ENCODE measurements around the gene ZFP36L1. TPM values are rescaled to one million over a fixed set of nuclear protein-coding genes. Genes with fewer than 3 reads are reported as not detected.

The ZFP36L1 gene
- total and polyA plus RNA-seq, 2 of the 13 experiments (the other 11 are each of a cell fraction or from before 2014, with no cell fraction given): 7.4 to 10.2 TPM

DNA sequence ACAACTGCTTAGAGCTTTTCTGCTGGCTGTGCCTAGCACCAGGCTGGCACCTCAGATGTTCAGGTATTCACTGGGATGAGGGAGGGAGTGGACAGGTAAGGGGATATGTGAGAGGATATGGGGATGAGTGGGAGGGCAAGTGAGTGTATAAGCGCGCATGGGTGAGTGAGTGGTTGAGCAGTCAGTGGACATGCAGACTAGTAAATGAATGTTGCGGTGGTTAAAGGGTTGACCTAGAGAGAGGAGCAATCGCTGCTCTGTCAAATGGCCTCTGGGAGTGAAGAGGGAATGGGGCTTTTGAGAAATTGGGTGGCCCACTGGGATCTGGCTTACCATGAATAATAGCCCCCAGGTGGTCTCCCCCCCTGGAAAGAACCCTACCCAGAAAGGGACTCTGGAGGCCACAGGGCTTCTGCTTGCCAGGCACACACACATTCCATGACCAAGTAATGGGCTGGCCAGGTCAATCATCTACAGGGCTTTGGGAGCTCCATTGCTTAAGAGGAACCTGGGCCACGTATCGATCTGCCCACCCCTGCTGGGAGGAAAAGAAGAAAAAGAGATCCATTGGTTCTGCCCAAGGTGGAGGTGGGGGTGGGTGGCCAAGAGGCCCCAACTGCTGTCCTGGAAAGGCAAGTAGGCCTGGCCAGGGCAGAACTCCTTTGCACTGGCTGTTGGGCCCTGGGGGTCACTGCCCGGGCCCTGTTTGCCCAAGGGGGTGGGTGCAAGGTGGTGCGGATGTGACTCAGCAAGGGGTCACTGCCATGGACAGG, 30.8 kb upstream of the ZFP36L1 start (continued):
- TF ChIP-seq, protein P1, sequence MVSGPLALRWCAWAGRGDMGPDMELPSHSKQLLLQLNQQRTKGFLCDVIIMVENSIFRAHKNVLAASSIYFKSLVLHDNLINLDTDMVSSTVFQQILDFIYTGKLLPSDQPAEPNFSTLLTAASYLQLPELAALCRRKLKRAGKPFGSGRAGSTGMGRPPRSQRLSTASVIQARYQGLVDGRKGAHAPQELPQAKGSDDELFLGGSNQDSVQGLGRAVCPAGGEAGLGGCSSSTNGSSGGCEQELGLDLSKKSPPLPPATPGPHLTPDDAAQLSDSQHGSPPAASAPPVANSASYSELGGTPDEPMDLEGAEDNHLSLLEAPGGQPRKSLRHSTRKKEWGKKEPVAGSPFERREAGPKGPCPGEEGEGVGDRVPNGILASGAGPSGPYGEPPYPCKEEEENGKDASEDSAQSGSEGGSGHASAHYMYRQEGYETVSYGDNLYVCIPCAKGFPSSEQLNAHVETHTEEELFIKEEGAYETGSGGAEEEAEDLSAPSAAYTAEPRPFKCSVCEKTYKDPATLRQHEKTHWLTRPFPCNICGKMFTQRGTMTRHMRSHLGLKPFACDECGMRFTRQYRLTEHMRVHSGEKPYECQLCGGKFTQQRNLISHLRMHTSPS (CRISPR knock-in tag; IDR thresholded peaks at IDR 0.05; ENCODE audit: low read depth): peak; percentile 89; the same call in 1 of the 2 replicates
- peak; percentile 97 for TF ChIP-seq RARA (CRISPR knock-in tag; IDR thresholded peaks at IDR 0.05)
- TF ChIP-seq TBL1XR1 (IDR thresholded peaks at IDR 0.05; ENCODE audit: borderline replicate concordance, low read length, partially characterized antibody): peak; percentile 88
- TF ChIP-seq, protein P2, sequence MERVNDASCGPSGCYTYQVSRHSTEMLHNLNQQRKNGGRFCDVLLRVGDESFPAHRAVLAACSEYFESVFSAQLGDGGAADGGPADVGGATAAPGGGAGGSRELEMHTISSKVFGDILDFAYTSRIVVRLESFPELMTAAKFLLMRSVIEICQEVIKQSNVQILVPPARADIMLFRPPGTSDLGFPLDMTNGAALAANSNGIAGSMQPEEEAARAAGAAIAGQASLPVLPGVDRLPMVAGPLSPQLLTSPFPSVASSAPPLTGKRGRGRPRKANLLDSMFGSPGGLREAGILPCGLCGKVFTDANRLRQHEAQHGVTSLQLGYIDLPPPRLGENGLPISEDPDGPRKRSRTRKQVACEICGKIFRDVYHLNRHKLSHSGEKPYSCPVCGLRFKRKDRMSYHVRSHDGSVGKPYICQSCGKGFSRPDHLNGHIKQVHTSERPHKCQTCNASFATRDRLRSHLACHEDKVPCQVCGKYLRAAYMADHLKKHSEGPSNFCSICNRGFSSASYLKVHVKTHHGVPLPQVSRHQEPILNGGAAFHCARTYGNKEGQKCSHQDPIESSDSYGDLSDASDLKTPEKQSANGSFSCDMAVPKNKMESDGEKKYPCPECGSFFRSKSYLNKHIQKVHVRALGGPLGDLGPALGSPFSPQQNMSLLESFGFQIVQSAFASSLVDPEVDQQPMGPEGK (CRISPR knock-in tag; IDR thresholded peaks at IDR 0.05): peak; percentile 97
- no peak for TF ChIP-seq HDAC6 (IDR thresholded peaks at IDR 0.05; ENCODE audit: low read depth, low read length)
- TF ChIP-seq ZNF670 (CRISPR knock-in tag; IDR thresholded peaks at IDR 0.05; ENCODE audit: borderline replicate concordance): peak; percentile 83; the same call in 1 of the 2 replicates
- TF ChIP-seq MIER2 (CRISPR knock-in tag; IDR thresholded peaks at IDR 0.05): 0 out of 2 replicates have a peak, but pooled peaks have one; percentile 40
- no peak; the same call in 1 of the 2 replicates for TF ChIP-seq JUN (CRISPR knock-in tag; IDR thresholded peaks at IDR 0.05)
- TF ChIP-seq, protein P3, sequence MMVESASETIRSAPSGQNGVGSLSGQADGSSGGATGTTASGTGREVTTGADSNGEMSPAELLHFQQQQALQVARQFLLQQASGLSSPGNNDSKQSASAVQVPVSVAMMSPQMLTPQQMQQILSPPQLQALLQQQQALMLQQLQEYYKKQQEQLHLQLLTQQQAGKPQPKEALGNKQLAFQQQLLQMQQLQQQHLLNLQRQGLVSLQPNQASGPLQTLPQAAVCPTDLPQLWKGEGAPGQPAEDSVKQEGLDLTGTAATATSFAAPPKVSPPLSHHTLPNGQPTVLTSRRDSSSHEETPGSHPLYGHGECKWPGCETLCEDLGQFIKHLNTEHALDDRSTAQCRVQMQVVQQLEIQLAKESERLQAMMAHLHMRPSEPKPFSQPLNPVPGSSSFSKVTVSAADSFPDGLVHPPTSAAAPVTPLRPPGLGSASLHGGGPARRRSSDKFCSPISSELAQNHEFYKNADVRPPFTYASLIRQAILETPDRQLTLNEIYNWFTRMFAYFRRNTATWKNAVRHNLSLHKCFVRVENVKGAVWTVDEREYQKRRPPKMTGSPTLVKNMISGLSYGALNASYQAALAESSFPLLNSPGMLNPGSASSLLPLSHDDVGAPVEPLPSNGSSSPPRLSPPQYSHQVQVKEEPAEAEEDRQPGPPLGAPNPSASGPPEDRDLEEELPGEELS (CRISPR knock-in tag; IDR thresholded peaks at IDR 0.05): peak; percentile 57
- TF ChIP-seq, protein P4, sequence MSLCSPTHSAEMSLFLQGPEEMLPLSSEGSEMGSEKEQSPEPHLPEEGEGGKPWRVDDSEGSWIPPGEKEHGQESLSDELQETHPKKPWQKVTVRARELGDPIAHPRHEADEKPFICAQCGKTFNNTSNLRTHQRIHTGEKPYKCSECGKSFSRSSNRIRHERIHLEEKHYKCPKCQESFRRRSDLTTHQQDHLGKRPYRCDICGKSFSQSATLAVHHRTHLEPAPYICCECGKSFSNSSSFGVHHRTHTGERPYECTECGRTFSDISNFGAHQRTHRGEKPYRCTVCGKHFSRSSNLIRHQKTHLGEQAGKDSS (CRISPR knock-in tag; IDR thresholded peaks at IDR 0.05; ENCODE audit: borderline replicate concordance, low read depth): peak; percentile 52; the same call in 1 of the 2 replicates
- TF ChIP-seq, protein P5, sequence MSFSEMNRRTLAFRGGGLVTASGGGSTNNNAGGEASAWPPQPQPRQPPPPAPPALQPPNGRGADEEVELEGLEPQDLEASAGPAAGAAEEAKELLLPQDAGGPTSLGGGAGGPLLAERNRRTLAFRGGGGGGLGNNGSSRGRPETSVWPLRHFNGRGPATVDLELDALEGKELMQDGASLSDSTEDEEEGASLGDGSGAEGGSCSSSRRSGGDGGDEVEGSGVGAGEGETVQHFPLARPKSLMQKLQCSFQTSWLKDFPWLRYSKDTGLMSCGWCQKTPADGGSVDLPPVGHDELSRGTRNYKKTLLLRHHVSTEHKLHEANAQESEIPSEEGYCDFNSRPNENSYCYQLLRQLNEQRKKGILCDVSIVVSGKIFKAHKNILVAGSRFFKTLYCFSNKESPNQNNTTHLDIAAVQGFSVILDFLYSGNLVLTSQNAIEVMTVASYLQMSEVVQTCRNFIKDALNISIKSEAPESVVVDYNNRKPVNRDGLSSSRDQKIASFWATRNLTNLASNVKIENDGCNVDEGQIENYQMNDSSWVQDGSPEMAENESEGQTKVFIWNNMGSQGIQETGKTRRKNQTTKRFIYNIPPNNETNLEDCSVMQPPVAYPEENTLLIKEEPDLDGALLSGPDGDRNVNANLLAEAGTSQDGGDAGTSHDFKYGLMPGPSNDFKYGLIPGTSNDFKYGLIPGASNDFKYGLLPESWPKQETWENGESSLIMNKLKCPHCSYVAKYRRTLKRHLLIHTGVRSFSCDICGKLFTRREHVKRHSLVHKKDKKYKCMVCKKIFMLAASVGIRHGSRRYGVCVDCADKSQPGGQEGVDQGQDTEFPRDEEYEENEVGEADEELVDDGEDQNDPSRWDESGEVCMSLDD (CRISPR knock-in tag; IDR thresholded peaks at IDR 0.05; ENCODE audit: borderline replicate concordance): peak; percentile 78; the same call in 1 of the 2 replicates
- no peak for TF ChIP-seq CBX1 (IDR thresholded peaks at IDR 0.05; ENCODE audit: low read depth)
- TF ChIP-seq RFX5 (IDR thresholded peaks at IDR 0.05; ENCODE audit: low read depth, low read length): no peak
- TF ChIP-seq ZNF703 (CRISPR knock-in tag; IDR thresholded peaks at IDR 0.05; ENCODE audit: borderline replicate concordance): 0 out of 2 replicates have a peak, but pooled peaks have one; percentile 45
- TF ChIP-seq DMAP1 (CRISPR knock-in tag; IDR thresholded peaks at IDR 0.05): peak; percentile 41; the same call in 1 of the 2 replicates
- TF ChIP-seq ZBTB7B (CRISPR knock-in tag; IDR thresholded peaks at IDR 0.05): peak; percentile 87
- 0 out of 2 replicates have a peak, but pooled peaks have one; percentile 33 for TF ChIP-seq ZNF792 (CRISPR knock-in tag; IDR thresholded peaks at IDR 0.05)
- peak; percentile 84 for TF ChIP-seq HOXA3 (CRISPR knock-in tag; IDR thresholded peaks at IDR 0.05)
- TF ChIP-seq, protein P6, sequence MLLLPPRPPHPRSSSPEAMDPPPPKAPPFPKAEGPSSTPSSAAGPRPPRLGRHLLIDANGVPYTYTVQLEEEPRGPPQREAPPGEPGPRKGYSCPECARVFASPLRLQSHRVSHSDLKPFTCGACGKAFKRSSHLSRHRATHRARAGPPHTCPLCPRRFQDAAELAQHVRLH (CRISPR knock-in tag; IDR thresholded peaks at IDR 0.05; ENCODE audit: borderline replicate concordance, low read depth): 0 out of 2 replicates have a peak, but pooled peaks have one; percentile 54

All from HepG2 (cell line).